Activated CD4-positive, alpha-beta T cell treated with anti-CD3 and anti-CD28 coated beads, Interleukin-2, amount 50 U/mL, for 16 hours (primary cell): ENCODE results near the gene ZNF134.

ENCODE experiments used
- DNase-seq: peaks from one replicate; pipeline ENCODE4 v3.0.0-alpha.2; 2020

The ZNF134 gene

DNA sequence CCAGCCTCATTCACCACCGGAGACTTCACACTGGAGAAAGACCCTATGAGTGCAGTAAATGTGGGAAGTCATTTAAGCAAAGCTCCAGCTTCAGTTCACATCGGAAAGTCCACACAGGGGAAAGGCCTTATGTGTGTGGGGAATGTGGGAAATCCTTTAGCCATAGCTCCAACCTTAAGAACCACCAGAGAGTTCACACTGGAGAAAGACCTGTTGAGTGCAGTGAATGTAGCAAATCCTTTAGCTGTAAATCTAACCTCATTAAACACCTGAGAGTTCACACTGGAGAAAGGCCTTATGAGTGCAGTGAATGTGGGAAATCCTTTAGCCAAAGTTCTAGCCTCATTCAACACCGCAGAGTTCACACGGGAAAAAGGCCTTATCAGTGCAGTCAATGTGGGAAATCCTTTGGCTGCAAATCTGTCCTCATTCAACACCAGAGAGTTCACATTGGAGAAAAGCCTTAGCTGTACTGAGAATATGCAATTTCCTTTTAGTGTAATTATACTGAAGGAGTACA lies 27.7 kb downstream of the ZNF134 start:
- DNase-seq: no peak

- no peak for DNase-seq
These were observed 28.5 kb downstream of the ZNF134 start for GRCh38 chr19:57642396-57643046.

DNA sequence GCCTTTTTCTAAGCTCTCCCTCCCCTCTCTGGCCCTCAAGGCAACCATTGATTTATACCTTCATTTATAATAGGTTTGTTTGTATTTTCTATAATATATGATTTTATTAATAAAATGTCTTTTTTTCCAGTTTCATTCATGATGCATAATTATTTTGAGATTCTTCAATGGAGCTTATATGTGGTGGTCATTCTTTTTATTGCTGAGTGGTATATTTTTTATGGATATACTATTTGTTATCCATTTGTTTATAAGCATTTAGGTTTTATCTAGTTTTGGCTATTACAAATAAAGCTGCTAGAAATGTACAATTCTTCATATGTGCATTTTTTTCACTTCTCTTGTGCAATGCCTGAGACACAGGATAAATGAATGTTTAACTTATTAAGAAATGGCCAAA lies 29.7 kb downstream of the ZNF134 start:
- no peak for DNase-seq

DNA sequence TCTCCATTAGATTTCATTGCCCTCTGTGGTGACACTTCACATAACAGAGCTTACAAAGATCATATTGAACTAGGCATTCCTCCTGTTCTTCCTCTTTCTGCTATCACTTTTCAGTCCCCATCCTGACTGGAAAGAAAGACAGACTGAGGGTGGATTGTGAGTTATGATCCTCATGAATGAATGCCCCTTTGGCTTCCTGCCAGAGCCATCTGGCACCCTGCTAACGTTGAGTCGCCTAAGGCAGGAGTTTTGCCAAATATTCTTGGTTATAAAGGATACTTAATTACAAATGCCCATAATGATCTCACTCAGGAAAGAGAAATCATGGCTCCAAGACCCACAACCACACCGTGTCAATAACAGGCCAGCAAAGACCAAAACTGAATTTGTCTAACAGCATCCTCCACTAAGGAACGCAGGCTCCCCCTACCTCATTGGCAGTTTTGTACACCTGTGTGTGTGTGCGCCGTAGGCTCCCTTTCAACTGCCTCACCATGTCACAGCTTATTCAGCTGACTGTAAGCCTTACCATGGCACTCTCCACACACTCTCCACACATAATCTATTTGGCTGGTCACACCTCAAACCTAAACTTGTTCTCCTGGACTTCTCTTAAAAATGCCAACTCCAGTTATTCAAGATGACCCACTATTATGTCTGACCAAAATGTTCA lies 34.4 kb downstream of the ZNF134 start:
- DNase-seq: no peak

DNA sequence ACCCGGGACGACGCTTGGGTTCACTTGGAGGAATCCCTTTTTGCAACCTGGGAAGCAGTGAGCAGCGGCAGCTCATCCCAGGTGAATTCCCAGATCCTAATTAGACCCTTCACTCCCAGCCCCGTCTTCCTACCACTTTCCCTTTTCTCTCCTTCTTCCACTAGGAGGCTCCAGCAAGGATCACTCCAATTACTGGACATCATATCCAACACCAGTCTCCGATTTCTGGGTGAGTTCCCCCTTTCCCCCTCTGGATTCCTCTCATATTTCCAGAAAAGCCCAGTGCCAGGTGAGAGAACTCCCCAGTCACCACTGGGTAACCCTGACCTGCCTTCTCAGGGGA lies 37.6 kb downstream of the ZNF134 start:
- DNase-seq: no peak

- no peak for DNase-seq
These were observed 39.6 kb downstream of the ZNF134 start for GRCh38 chr19:57653689-57654088.

DNA sequence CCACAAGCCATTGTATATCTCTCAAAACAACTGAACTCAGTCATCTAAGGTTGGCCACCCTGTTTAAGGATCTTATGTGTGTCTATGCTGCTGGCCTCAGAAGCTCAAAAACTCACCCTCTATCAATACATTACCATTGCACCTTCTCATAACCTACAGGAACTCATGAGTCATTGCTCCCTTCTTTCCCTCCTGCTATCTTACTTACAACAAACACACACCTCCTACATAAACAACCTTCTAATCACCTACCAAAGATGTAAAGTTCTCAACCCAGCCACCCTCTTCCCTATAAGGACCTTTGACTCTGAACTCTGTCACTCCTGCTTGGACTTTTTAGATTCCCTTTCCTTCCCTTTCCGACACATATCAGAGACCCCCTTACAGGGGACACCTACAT lies 41.4 kb downstream of the ZNF134 start:
- DNase-seq: no peak

DNA sequence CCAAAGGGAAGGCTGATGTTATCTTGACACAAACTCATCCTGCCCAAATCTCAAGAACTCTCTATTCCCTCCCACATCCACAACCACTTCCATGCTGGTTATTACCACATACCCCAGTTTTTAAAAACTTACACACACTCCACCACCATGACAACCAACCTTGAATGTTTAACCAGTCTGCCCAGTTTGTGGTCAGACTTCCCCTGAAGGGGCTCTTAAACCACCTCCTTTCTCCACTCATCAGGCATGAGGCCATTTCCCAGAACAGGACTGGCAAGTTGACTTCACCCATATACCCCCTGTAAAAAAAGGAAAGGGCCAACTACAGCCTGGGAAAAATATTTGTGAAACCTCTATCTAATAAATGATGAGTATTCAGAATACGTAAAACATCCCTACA lies 42.3 kb downstream of the ZNF134 start:
- DNase-seq: no peak

GRCh38 chr19:57664269-57665127 lies 50.5 kb downstream of the ZNF134 start:
- DNase-seq: no peak

DNA sequence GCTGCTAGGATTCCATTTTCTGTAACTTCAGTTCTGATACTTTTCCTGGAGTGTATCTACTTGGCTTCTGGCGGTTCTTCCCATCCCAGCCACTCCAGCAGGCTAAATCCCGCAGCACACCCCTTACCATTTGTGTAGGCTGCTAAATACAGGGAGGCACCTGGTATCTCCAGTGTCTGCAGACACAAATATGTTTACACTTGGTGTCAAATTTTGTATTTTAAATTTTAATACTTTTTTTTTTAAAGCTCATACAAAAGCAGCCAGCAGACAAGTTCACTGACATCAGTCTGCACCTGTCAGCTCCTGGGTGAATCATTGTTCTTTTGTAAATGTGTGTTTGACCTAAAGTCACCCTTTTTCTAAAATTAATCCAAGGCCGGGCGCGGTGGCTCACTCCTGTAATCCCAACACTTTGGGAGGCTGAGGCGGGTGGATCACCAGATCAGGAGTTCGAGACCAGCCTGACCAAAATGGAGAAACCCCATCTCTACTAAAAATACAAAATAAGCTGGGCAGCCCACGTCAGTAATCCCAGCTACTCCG lies 51.3 kb downstream of the ZNF134 start:
- DNase-seq: no peak

- no peak for DNase-seq
These were observed 53.2 kb downstream of the ZNF134 start for GRCh38 chr19:57667228-57667627.

DNA sequence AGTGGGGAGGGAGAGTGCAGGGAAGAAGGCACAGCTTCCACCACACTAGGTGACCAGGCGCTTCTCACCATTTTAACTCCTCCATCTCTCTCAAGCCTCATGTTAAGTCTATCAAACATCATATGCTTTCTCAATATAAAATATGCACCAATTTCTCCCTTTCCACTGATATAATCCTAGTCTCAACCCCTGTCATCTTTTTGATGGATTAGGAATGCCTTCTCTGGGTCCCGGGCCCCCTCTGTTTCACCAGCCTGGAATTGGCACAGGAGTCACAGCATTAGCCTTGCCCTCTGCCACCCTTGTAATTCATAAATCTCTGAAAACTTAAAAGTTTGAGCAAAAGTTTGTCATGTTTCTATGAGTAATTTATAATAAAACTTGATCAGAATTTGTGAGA lies 54.6 kb downstream of the ZNF134 start, which contains the start of gene ZSCAN4:
ZSCAN4 (plus strand) TSS at position 301 of the 400 bp plus-strand sequence. CDS start 7,211 bp downstream, outside the sequence.
- no peak for DNase-seq

- DNase-seq: no peak
These were observed 57.3 kb downstream of the ZNF134 start for GRCh38 chr19:57671124-57671895.

- no peak for DNase-seq
These were observed 58.4 kb downstream of the ZNF134 start for GRCh38 chr19:57672466-57672865.
